SHP77 (cell line): ENCODE data around the gene LDHA.
"Not testable (repeated sequence)": the region's sequence is repeated elsewhere in the genome, so short reads cannot be mapped to it uniquely, and the experiment has no call there.

Experiments
- DNase-seq, 2 experiments: peaks; one replicate each; lab custom pipeline; 2025; lab: John Stamatoyannopoulos, UW

Gene LDHA

GRCh38 chr11:18394928-18395734 is 768 bp downstream of the LDHA start:
- DNase-seq = no peak

- DNase-seq = peak; percentile 90
Observed at GRCh38 chr11:18395735-18396504, 1.6 kb downstream of the LDHA start.

- DNase-seq = no peak
Observed at GRCh38 chr11:18397921-18398320, 3.6 kb downstream of the LDHA start.

- DNase-seq = not testable (repeated sequence)
Observed at GRCh38 chr11:18401077-18401476, 6.7 kb downstream of the LDHA start.

- DNase-seq = no peak
Observed at GRCh38 chr11:18404062-18404461, 9.7 kb downstream of the LDHA start.

GRCh38 chr11:18407400-18407799 is 13.0 kb downstream of the LDHA start:
- DNase-seq = not testable (repeated sequence)

GRCh38 chr11:18408558-18409291 is 14.4 kb downstream of the LDHA start:
- no peak for DNase-seq

- DNase-seq = no peak
Observed at GRCh38 chr11:18416459-18416858, 22.1 kb downstream of the LDHA start.

- DNase-seq = no peak
Observed at GRCh38 chr11:18419040-18419439, 24.7 kb downstream of the LDHA start.

GRCh38 chr11:18420067-18420466 is 25.7 kb downstream of the LDHA start:
- no peak for DNase-seq

GRCh38 chr11:18427240-18427639 is 32.9 kb downstream of the LDHA start:
- DNase-seq = no peak

- DNase-seq = no peak
Observed at GRCh38 chr11:18429332-18429731, 35.0 kb downstream of the LDHA start.

GRCh38 chr11:18438691-18439090 is 44.3 kb downstream of the LDHA start:
- no peak for DNase-seq

GRCh38 chr11:18449251-18449650 is 54.9 kb downstream of the LDHA start:
- DNase-seq = no peak

- no peak for DNase-seq
Observed at GRCh38 chr11:18452927-18453326, 58.6 kb downstream of the LDHA start.

GRCh38 chr11:18455686-18456372 is 61.5 kb downstream of the LDHA start, which contains the start of gene LDHAL6A:
Gene LDHAL6A (plus strand): TSS chr11:18455856. CDS start chr11:18456681, 825 bp downstream.
- DNase-seq = no peak

GRCh38 chr11:18457450-18457849 is 63.1 kb downstream of the LDHA start:
- no peak for DNase-seq
